Activated CD8-positive, alpha-beta memory T cell treated with anti-CD3 and anti-CD28 coated beads for 36 hours (primary cell): ENCODE measurements around the gene CCL22. TPM values are rescaled to one million over a fixed set of nuclear protein-coding genes. Genes with fewer than 3 reads are reported as not detected.
"Not testable (repeated sequence)": the region's sequence is repeated elsewhere in the genome, so short reads cannot be mapped to it uniquely, and the experiment has no call there.

Experiments
- CTCF ChIA-PET: fragments of 350-600 bp; sonication (Branson Sonifier 250); formaldehyde crosslinking; loops from one replicate; lab custom pipeline; 2021; ENCODE audit warnings: antibody characterized with exemption; lab: Charles Lee
- POLR2A ChIA-PET: fragments of 350-600 bp; sonication (Branson Sonifier 250); formaldehyde crosslinking; loops from one replicate; lab custom pipeline; 2021; ENCODE audit warnings: antibody characterized with exemption; lab: Charles Lee
- total RNA-seq, 2 experiments: library from RNA; stranded (reverse); gene quantifications; one replicate each; pipeline ENCODE4 v1.2.3, GENCODE V29; 2021

Gene CCL22
- 10 to 100 TPM; 45.5 to 46.8 TPM for total RNA-seq

- POLR2A ChIA-PET, result no interaction called here
- CTCF ChIA-PET, result no interaction called here
Observed at GRCh38 chr16:57358527-57359095, at the start of gene CCL22. CCL22 (plus strand) TSS chr16:57358783; CDS start chr16:57358817, 34 bp downstream.

GRCh38 chr16:57310801-57311200, 47.8 kb upstream of the CCL22 start:
- CTCF ChIA-PET, result no interaction called here
- POLR2A ChIA-PET, result no interaction called here

GRCh38 chr16:57313509-57313908, 45.1 kb upstream of the CCL22 start:
- ChIA-PET CTCF (interaction anchor here (0.9 kb wide), 1 partner anchor 106 kb away, joined by 3 read pairs; no protein-coding TSS in a partner anchor), POLR2A (no interaction called here)

- ChIA-PET CTCF (interaction anchor here (0.9 to 1.0 kb wide), 2 partner anchors 103 to 105 kb away, joined by 3 read pairs; no protein-coding TSS in a partner anchor), POLR2A (no interaction called here)
Observed at GRCh38 chr16:57314161-57314785, 44.3 kb upstream of the CCL22 start.

DNA sequence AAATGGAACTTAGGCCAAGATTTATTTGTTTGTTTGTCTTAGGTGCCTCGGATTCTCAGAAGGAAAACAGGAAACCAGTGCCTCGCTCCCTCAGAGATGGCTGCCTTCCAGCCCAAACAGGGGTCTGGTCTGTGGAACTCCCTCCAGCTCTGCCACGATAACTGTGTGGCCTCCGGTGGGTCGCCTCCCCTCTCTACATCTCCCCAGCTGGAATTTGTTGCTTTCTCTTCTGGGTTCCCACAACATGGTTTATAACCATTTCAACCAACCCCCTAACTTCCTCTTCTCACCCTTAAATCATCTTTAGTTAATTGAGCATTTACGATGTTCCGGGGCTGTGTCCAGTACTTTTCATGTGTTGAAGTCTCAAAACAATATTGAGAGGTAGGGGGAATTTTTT, 43.2 kb upstream of the CCL22 start:
- CTCF ChIA-PET, result no interaction called here
- POLR2A ChIA-PET, result no interaction called here

DNA sequence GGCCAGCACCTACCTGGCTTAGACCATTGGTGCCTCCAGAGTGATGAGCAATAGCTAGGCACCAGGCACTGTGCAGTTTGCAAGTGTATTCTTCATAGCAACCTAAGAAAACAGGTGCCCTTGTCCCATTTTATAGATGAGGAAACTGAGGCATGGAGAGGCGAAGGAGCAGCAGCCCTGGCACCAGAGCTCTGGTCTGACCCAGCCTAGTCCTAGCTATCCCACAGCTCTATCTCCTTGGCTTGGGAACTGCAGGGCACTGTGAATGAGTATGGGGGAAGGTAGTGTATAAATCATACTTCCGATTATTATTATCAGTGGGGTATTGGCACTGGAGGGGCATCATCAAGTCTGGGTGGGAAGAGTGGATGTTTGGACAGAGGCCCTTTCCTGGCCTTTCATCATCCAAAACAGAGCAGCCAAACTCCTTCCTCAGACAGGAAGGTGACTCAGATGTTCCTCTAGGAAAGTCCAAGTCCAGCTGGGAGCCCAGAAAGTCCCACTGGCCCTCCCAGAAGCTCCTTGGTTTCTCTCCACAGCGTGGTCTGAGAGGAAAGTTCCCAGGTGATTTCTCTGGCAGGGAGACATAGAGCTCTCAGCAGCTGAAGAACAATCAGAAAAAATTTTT, 42.1 kb upstream of the CCL22 start:
- POLR2A ChIA-PET, result no interaction called here

DNA sequence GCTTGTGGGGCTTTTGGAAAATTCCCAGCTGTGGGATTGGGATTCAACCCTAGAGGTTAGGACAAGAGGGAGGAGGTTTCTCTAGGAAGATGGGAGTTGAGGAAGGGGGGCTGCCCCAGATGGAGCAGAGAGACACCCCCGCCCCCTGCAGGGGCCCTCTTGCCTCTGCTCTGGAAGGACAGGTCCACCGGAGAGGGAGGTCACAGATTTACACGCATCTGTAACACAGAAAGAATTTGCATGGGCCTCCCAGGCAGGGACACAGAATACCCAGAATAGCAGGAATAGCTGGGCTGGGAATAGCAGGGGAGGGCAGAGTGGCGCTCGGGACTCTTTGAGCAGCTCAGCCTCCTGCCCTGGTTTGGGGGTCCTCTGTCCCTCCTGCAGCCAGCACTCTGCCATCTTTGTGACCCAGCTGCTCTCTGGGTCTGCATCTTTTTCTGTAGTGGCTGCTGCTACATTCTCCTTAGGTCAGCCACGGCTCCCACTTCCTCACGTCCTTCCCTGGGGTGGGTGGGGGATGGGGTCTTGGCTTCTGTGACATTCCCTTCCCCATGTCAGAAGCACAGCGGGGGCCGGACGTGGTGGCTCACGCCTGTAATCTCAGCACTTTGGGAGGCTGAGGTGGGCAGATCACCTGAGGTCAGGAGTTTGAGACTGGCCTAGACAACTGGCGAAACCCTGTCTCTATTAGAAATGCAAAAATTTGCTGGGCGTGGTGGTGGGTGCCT, 40.2 kb upstream of the CCL22 start:
- POLR2A ChIA-PET, result no interaction called here
- CTCF ChIA-PET, result no interaction called here

More for the DNA sequence above, 42.1 kb upstream of the CCL22 start:
- CTCF ChIA-PET, result no interaction called here

- ChIA-PET POLR2A (no interaction called here), CTCF (no interaction called here)
Observed at GRCh38 chr16:57319646-57320045, 38.9 kb upstream of the CCL22 start.

DNA sequence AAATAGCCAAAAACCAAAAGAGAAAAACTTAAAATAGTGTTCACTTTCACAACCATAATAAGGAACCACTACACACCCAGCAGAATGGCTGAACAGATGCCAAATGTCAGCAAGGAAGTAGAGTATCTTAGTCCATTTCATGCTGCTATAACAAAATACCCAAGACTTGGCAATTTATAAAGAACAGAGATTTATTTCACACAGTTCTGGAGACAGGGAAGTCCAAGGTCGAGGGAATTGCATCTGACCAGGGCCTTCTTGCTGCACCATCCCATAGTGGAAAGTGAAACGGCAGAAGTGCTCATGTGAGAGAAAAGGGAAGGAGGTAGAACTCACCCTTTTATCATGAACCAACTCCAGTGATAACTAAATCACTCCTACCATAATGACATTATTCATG, 33.8 kb upstream of the CCL22 start:
- ChIA-PET CTCF (no interaction called here), POLR2A (no interaction called here)

DNA sequence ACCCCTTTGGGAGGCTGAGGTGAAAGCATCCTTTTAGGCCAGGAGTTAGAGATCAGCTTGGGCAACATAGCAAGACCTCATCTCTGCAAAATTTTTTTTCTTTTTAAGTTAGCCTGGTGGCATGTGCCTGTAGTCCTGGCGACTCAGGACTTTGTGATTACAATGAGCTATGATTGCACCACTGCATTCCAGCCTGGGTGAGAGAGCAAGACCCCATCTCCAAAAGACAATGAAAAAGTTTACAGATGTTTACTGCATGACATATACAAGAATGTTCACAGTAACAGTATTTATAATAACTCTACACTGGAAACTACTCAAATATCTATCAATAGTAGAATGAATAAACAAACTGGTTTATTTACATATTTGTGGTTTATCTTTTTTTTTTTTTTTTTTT, 33.1 kb upstream of the CCL22 start:
- ChIA-PET CTCF (no interaction called here), POLR2A (no interaction called here)

GRCh38 chr16:57329718-57330327, 28.8 kb upstream of the CCL22 start:
- CTCF ChIA-PET, result no interaction called here
- POLR2A ChIA-PET, result no interaction called here

GRCh38 chr16:57331355-57331754, 27.2 kb upstream of the CCL22 start:
- CTCF ChIA-PET, result interaction anchor here (0.5 to 0.7 kb wide), 2 partner anchors 19 to 44 kb away, joined by 3 read pairs; no protein-coding TSS in a partner anchor

GRCh38 chr16:57333402-57333801, 25.2 kb upstream of the CCL22 start:
- ChIA-PET POLR2A (no interaction called here), CTCF (interaction anchor here (0.6 kb wide), 2 partner anchors 58 to 1009 kb away, joined by 3 read pairs; no protein-coding TSS in a partner anchor)

More at GRCh38 chr16:57331355-57331754, 27.2 kb upstream of the CCL22 start:
- POLR2A ChIA-PET, result no interaction called here

DNA sequence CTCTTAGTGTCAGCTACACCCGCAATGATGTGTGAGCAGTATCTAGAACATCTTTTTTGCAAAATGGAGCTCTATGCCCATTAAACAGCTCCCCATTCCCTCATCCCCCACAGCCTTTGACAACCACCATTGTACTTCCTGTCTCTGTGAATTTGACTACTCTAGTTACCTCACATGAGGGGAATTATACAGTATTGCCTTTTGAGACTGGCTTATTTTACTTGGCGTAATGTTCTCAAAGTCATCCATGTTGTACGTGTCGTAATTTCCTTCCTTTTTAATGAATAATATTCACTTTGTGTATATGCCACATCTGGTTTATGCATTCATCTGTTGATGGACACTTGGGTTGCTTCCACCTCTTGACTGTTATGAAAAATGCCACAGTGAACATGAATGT, 23.2 kb upstream of the CCL22 start:
- ChIA-PET CTCF (no interaction called here), POLR2A (no interaction called here)

- ChIA-PET CTCF (no interaction called here), POLR2A (no interaction called here)
Observed at GRCh38 chr16:57341062-57341440, 17.5 kb upstream of the CCL22 start.

DNA sequence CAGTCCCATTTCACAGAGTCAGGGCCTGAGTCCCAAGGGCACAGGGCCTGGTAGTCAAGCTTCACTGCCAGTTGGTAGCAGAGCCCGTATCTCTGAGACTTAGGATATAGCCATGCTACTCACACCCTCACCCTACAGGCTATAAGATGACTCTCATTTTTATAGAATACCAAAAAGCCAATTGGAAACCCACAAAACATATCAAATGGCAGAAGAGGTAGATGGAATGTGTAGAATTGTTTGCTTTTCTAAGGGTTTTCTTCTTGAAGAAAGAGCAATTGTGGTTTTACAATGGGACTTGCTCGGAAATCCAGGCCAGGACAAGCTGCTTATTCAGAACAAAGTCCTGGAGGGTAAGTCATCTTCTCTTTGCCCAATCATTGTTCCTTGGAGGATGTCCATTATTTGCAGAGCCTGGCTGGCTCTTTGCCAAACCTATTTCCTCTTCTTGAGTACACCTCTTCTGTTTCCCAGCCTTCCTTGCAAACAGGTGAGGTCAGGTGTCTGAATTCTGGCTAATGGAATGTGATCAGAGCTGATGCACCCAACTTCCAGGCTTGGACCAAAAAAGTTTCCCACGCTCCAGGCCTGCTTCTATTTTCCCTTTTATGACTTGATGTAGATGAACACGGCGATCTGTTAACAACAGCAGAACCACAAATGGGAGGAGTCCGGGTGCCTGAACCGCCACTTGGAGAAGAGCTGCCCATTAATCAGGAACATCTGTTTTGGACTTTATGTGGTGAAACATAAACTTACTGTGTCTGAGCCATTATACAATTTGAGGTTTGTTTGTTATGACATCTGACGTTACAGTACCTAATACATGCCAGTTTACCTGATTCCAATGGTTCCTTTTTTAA, 16.9 kb upstream of the CCL22 start:
- ChIA-PET CTCF (no interaction called here), POLR2A (no interaction called here)

- CTCF ChIA-PET, result interaction anchor here (0.6 kb wide), 1 partner anchor 736 kb away, joined by 3 read pairs; no protein-coding TSS in a partner anchor
- POLR2A ChIA-PET, result not testable (repeated sequence)
Observed at GRCh38 chr16:57342606-57343005, 16.0 kb upstream of the CCL22 start.

DNA sequence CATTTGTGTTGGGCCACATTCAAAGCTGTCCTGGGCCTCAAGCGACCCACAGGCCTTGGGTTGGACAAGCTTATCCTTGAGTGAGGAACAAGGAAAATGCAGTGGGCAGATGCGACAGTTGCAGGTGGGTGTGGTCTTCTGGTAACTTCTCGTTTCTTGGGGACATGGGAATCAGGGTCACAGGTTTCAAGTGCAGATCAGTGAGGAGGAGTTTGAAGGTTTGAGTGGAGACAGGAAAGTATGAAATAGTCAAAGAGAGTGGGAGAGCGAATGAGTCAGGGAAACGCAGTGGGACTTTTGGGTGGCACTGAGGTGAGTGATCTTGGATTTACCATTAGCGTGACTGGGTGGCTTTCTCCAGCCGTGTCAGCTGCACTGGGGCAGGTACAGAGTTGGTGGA, 15.4 kb upstream of the CCL22 start:
- ChIA-PET POLR2A (no interaction called here), CTCF (interaction anchor here (0.6 kb wide), 1 partner anchor 736 kb away, joined by 3 read pairs; no protein-coding TSS in a partner anchor)

GRCh38 chr16:57344094-57344493, 14.5 kb upstream of the CCL22 start:
- POLR2A ChIA-PET, CTCF ChIA-PET: not testable (repeated sequence)
